HG03108 (cell line): ENCODE data around the gene PLAAT5.

Experiments used
- ATAC-seq: cut with Tn5 transposase; IDR thresholded peaks from one replicate; pipeline ENCODE4 v1.9.1; 2021; ENCODE audit warnings: moderate library complexity; ENCODE audit not compliant: unreplicated experiment

PLAAT5 gene

DNA sequence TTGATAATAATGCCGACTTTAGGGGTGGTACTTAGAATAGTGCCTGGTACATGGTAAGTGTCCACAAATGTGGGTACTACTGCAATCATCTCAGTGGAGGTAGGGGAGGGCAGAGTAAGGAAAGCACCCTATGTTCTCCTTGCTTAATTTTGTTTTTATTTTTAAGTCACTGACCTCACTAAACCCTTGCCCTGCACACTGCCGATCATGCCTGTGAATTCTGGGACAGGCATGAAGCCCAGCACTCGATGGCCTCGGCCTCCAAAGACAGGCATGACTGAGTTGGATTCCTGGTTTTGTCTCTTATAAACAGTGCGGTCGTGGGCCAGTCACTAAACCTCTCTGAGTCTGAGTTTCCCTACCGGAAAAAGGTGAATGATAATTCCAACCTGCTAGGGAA lies 21.8 kb upstream of the PLAAT5 start:
- no peak for ATAC-seq

DNA sequence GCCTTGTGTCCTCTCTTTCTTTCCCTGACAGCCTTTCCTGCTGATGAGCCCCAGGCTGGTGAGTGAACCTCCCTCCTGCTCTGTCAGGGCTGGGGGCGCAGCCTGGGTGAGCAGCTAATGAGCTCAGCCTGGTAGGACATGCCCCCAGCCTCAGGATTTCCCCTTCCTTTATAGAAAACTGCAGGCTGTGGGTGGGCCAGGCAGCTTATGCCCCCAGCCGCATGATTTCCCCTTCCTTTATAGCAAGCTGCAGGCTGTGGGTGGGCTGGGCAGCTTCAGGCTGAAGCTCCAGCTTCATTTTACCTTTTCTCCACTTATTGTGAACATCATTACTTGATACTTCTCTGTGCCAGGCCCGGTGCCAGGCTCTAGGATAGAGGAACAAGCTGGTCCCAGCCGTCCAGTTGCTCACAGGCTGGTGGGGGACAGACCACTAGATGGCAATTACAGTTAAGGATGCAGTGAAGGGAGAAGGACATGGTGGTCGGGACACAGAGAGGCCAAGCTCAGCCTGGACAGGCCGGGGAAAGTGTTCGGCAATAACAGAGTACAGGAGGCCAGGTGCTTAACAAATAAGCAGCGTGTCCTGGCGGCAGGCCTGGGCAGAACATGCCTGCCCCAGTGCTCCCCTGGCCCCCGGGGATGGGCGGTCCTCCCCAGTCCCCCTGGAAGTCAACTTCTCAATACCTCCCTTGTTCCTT lies 20.2 kb upstream of the PLAAT5 start:
- no peak for ATAC-seq

- no peak for ATAC-seq
These were observed 19.5 kb upstream of the PLAAT5 start for GRCh38 chr11:63510360-63511047.

DNA sequence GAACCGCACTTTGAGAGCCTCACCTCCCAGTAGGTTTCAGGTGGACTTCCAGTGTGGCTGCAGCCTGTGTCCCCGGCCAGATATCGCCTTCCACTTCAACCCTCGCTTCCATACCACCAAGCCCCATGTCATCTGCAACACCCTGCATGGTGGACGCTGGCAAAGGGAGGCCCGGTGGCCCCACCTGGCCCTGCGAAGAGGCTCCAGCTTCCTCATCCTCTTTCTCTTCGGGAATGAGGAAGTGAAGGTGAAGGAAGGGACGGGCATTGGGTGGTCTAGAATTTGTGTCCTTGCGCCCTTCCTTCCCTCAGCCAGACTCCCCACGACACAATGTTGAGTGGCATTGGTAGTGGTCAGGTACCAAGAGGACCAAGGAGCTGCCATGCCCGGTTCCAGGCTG lies 17.8 kb upstream of the PLAAT5 start:
- ATAC-seq: no peak

DNA sequence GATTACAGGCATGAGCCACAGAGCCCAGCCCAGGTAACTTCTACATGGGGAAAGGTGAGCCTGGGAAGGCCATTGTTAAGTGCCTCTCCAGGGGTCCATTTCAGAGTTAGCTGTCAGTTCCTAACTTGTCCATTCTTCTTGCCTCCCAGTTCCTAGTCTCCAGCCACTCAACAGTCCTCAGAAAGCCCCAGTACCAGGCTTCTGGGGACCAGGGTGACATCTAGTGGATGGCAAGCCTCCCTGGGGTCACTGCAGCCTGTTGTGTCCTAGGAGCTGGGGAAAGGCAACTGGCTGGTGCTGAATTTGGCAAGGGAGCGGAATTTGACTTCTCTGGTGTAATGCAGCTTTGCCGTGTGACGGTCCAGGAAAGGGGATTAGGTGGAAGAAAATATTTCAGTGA lies 17.0 kb upstream of the PLAAT5 start:
- ATAC-seq: no peak

DNA sequence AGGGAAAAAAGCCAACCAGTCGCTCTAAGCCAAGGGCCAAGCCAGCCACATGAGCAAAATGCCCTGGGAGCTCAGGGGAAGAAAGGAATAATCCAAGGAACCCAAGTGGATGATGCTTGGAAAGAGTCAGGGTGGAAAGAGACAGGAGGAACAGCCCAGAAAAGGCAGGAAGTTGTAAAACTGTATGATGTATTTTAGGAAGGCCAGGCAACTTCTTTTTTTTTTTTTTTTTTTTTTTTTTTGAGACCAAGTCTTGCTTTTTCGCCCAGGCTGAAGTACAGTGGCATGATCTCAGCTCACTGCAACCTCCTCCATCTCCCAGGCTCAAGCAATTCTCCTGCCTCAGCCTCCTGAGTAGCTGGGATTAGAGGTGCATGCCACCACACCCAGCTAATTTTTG lies 16.5 kb upstream of the PLAAT5 start:
- no peak for ATAC-seq

- ATAC-seq: no peak
These were observed 15.9 kb upstream of the PLAAT5 start for GRCh38 chr11:63506876-63507275.

DNA sequence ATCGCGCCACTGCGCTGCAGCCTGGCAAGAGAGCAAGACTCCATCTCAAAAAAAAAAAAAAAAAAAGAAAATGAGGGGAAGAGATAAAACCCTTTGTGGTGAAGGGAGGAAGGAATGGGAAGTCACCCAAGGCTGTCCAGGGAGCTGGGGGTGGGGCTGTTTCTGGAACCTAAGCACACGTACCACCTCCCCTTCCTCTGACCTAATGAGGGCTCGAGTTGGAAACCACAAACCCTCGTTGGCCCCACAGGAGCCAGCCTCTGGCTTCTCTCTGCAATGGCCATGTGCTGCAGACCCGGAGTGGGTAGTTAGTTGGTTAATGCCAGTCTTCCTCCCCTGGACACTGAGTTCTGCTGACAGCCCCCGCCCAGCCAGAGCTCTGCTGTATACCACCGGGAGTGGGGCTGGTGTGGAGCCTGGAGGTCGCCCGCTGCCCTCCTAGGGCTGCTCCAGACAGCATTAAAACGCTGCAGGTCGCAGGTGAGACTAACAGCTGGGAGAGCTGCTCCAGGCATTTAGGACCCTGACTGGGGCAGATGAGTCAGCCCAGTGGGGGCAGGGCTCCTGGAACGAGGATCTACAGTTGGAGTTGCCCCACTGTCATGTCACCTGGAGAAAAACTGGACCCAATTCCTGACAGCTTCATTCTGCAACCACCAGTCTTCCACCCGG lies 15.0 kb upstream of the PLAAT5 start, which contains the start of gene LGALS12:
Gene LGALS12, plus strand, starts transcription at position 228 of the 672 bp plus-strand sequence. Its CDS starts 375 bp downstream, at position 603.
- ATAC-seq: no peak

DNA sequence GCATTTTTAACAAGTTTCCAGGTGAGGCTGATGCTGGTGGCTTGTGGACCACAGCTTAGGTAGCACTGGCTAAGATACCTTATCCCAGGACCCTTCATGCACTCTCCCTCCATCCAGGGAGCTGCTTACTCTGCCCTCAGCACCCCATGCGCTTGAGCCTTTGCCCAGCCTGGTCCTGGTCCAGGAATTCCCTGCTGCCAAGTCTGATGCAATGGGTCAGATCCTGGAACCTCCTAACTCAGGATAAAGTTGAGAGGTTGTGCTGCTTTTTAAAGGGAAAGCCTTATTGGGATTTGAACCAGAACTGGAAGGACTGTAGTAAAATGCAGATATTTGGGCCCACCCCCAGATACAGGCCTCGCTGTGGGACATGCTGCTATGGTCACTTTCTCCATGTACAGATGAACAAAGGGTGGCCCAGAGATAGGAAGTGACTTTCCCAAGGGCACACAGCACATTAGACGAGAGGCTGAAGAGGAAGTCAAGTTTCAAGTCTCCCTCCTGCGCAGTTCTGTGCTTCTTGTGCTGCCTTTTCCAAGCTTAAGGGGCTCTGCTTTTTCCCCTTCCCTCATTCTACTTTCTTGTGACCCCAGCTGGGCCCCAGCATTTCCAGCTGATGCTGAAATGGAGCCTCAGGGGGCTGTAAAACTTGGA lies 14.1 kb upstream of the PLAAT5 start:
- no peak for ATAC-seq

- ATAC-seq: no peak
These were observed 13.1 kb upstream of the PLAAT5 start for GRCh38 chr11:63504054-63504453.

- no peak for ATAC-seq
These were observed 12.5 kb upstream of the PLAAT5 start for GRCh38 chr11:63503492-63503891.

GRCh38 chr11:63502252-63502820 lies 11.4 kb upstream of the PLAAT5 start:
- ATAC-seq: no peak

DNA sequence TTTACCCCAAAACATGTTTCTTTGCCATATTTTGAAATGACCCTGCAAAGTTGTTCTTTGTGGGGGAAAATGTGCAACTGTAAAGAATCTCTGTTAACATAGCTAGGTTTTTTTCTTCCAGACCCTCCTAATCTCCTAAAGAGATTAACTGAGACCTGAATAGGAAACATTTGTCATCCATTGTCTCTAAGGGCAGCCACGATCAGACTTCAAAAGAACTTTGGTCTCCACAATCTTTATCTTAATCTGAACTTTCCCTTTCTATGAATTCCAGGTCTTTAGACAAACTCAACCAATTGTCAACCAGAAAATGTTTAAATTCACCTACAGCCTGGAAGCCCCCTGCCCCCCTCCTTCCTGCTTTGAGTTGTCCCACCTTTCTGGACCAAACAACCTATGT lies 10.3 kb upstream of the PLAAT5 start:
- no peak for ATAC-seq

- ATAC-seq: no peak
These were observed 8.9 kb upstream of the PLAAT5 start for GRCh38 chr11:63499874-63500273.

DNA sequence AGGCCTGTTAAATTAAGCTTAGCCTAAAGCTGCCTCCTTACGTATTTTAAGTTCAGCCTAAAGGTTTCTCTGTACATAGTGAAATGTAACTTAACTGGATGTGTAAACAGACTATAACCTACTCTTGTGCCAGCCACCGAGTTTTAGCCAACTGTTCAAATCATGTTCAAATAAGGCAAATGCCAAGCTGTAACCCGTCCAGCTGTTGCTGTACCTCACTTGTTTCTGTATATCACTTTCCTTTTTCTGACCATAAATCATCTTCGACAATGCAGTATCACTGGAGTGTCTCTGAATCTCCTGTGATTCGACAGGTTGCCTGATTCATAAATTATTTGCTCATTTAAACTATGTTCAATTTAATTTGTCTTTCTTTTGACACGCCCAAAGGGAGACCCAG lies 4.0 kb upstream of the PLAAT5 start:
- no peak for ATAC-seq

DNA sequence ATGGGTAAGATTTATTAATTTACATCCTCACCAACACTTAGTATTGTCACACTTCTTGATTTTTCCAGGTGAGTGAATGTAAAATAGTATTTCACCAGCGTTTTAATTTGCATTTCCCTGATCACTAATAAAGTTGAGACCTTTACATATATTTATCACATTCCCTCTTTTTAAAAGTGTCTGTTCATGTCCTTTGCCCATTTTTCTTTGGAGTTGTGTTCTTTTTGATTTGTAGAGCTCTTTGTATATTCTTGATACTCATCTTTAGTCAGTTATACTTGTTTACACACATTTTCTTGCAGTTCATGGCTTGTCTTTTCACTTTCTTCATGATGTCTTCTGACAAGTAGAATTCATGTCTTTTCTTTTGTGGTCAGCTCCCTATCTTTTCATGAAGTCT lies 2.2 kb upstream of the PLAAT5 start:
- ATAC-seq: no peak

GRCh38 chr11:63492441-63492840 lies 1.5 kb upstream of the PLAAT5 start:
- no peak for ATAC-seq

- no peak for ATAC-seq
These were observed 837 bp upstream of the PLAAT5 start for GRCh38 chr11:63491636-63492372.

GRCh38 chr11:63491240-63491587 lies 247 bp upstream of the PLAAT5 start:
- no peak for ATAC-seq

- ATAC-seq: no peak
These were observed 1.1 kb downstream of the PLAAT5 start for GRCh38 chr11:63489879-63490278.

DNA sequence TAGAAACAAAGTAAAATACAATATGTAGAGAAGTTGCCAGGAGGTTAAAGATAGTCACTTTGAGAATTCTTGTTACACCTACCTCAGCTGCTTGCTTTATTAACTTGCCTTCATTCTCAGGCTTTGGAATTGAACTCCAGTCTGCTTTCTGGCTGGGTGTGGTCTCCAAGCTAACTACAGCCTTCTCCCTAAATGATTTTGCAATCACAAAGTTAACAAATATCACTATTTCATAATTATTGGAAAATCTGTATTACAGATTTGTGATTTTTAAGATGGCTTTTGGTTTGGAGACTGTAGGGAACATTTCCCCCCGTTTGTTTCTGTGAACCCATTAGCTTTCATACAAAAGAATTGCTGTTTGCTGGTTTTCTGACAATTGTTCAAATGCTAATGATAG lies 2.2 kb downstream of the PLAAT5 start:
- no peak for ATAC-seq
